OCI-LY3 (cell line): Measurements from ENCODE around the gene CACNA1I.
"Not testable (repeated sequence)": the region's sequence is repeated elsewhere in the genome, so short reads cannot be mapped to it uniquely, and the experiment has no call there.

ENCODE experiments used
- H2AFZ ChIP-seq: fragments of 200-600, 300-600 bp; shearing (Covaris generic); 2 replicates; pipeline ENCODE4 v1.6.0; 2014; ENCODE audit warnings: antibody characterized with exemption, low read depth, low read length
- H3K27ac ChIP-seq: fragments of 200-600, 300-600 bp; sonication (generic); 2 replicates; pipeline ENCODE4 v1.5.1; 2014; ENCODE audit warnings: mild to moderate bottlenecking, low read length, moderate library complexity, mixed read lengths
- H3K27me3 ChIP-seq: fragments of 200-600, 300-600 bp; sonication (generic); 2 replicates; pipeline ENCODE4 v1.6.1; 2014; ENCODE audit warnings: low read depth, low read length, mixed read lengths
- H3K36me3 ChIP-seq: fragments of 200-600, 300-600 bp; sonication (generic); replicated peaks from 2 replicates; pipeline ENCODE3; 2014; ENCODE audit warnings: low read depth, low read length, mixed read lengths
- H3K4me1 ChIP-seq: fragments of 300-600, 200-600 bp; sonication (generic); 2 replicates; pipeline ENCODE4 v1.6.1; 2014; ENCODE audit warnings: low read length, mixed read lengths
- H3K4me2 ChIP-seq: fragments of 200-600, 300-600 bp; sonication (generic); 2 replicates; pipeline ENCODE4 v1.6.1; 2014; ENCODE audit warnings: low read length, mixed read lengths
- H3K4me3 ChIP-seq: fragments of 300-600, 200-600 bp; sonication (generic); 2 replicates; pipeline ENCODE4 v1.5.1; 2014; ENCODE audit warnings: antibody characterized with exemption, mild to moderate bottlenecking, low read length, moderate library complexity
- H3K79me2 ChIP-seq: fragments of 300-600, 200-600 bp; shearing (Covaris generic); 2 replicates; pipeline ENCODE4 v1.6.1; 2014; ENCODE audit warnings: mild to moderate bottlenecking, low read length, mixed read lengths
- H3K9ac ChIP-seq: fragments of 300-600, 200-600 bp; shearing (Covaris generic); 2 replicates; pipeline ENCODE4 v1.6.0; 2014; ENCODE audit warnings: mild to moderate bottlenecking, low read length, moderate library complexity
- H3K9me3 ChIP-seq: fragments of 200-600, 300-600 bp; shearing (Covaris generic); 2 replicates; pipeline ENCODE4 v1.6.1; 2014; ENCODE audit warnings: low read length, mixed read lengths; ENCODE audit not compliant: insufficient read depth
- H4K20me1 ChIP-seq: fragments of 200-600, 300-600 bp; sonication (generic); 2 replicates; pipeline ENCODE4 v1.6.1; 2016; ENCODE audit warnings: low read length, mixed read lengths; ENCODE audit not compliant: insufficient read depth
- CTCF ChIP-seq: fragments of 200-600, 300-600 bp; sonication (generic); IDR thresholded peaks from 2 replicates; pipeline ENCODE4 v1.5.1; 2014; ENCODE audit warnings: antibody characterized with exemption, low read length, low read depth
- EZH2phosphoT487 ChIP-seq: fragments of 200-600 bp; shearing (Covaris generic); IDR thresholded peaks from 2 replicates; pipeline ENCODE4 v1.6.1; 2018; ENCODE audit warnings: antibody characterized with exemption, mixed run types, low read depth

CACNA1I gene

GRCh38 chr22:39570665-39571064 lies at the start of gene CACNA1I:
CACNA1I (plus strand) TSS chr22:39570753; CDS start chr22:39570753, 0 bp downstream.
- H3K4me2 ChIP-seq: no peak within 1 kb of the TSS
- H3K9me3 ChIP-seq: no peaks in the 10 kb centered on the region
- no peaks in the 10 kb centered on the region for H3K4me1 ChIP-seq
- no peaks in the 10 kb centered on the region for H3K79me2 ChIP-seq
- TF ChIP-seq CTCF: no peak
- no peak for TF ChIP-seq EZH2phosphoT487
- H3K9ac ChIP-seq: no peak within 1 kb of the TSS
- H3K4me3 ChIP-seq: no peak within 1 kb of the TSS
- H4K20me1 ChIP-seq: no peaks in the 10 kb centered on the region
- no peaks in the 10 kb centered on the region; the same call in none of the 2 replicates for H3K27me3 ChIP-seq
- no peak within 1 kb of the TSS for H2AFZ ChIP-seq
- no peaks in the 10 kb centered on the region for H3K36me3 ChIP-seq
- H3K27ac ChIP-seq: no peak within 1 kb of the TSS

- H3K36me3 ChIP-seq: peaks cover 54% of the 10 kb centered on the region
- peaks cover 87% of the 10 kb centered on the region for H3K79me2 ChIP-seq
- peak overlapping the region; percentile 87 for H3K4me3 ChIP-seq
- H2AFZ ChIP-seq, H3K27me3 ChIP-seq, H3K9me3 ChIP-seq: not testable (repeated sequence)
- H3K27ac ChIP-seq: peak overlapping the region; percentile 88
- H4K20me1 ChIP-seq: peaks cover 42% of the 10 kb centered on the region
- H3K4me2 ChIP-seq: peak overlapping the region; percentile 93
- peaks cover 52% of the 10 kb centered on the region for H3K4me1 ChIP-seq
- peak overlapping the region; percentile 99 for H3K9ac ChIP-seq
Observed at GRCh38 chr22:39521106-39521885, 49.3 kb upstream of the CACNA1I start.

- peaks cover 57% of the 10 kb centered on the region for H3K4me1 ChIP-seq
- H3K4me3 ChIP-seq: peak overlapping the region; percentile 87
Observed at GRCh38 chr22:39522091-39522490, 48.5 kb upstream of the CACNA1I start.

GRCh38 chr22:39522567-39523300 lies 47.8 kb upstream of the CACNA1I start:
- H3K36me3 ChIP-seq: peaks cover 48% of the 10 kb centered on the region
- no peak for TF ChIP-seq EZH2phosphoT487
- TF ChIP-seq CTCF: no peak
- H4K20me1 ChIP-seq: peaks cover 42% of the 10 kb centered on the region
- H3K27ac ChIP-seq: peak overlapping the region; percentile 88
- H2AFZ ChIP-seq: no peak overlapping the region
- H3K9me3 ChIP-seq: no peaks in the 10 kb centered on the region
- peak overlapping the region; percentile 93 for H3K4me2 ChIP-seq
- H3K27me3 ChIP-seq: no peaks in the 10 kb centered on the region
- H3K4me1 ChIP-seq: peaks cover 62% of the 10 kb centered on the region
- H3K79me2 ChIP-seq: peaks cover 88% of the 10 kb centered on the region
- H3K9ac ChIP-seq: peak overlapping the region; percentile 19
- H3K4me3 ChIP-seq: peak overlapping the region; percentile 87

More at GRCh38 chr22:39522091-39522490, 48.5 kb upstream of the CACNA1I start:
- peaks cover 49% of the 10 kb centered on the region for H3K36me3 ChIP-seq
- peaks cover 87% of the 10 kb centered on the region for H3K79me2 ChIP-seq
- H4K20me1 ChIP-seq: peaks cover 42% of the 10 kb centered on the region
- not testable (repeated sequence) for H3K9me3 ChIP-seq, H2AFZ ChIP-seq, H3K27me3 ChIP-seq
- H3K27ac ChIP-seq: peak overlapping the region; percentile 88
- H3K9ac ChIP-seq: peak overlapping the region; percentile 99
- peak overlapping the region; percentile 93 for H3K4me2 ChIP-seq
